Fibroblast of peridontal ligament (primary cell): ENCODE data around the gene ESAM.

ENCODE experiments used
- DNase-seq: peaks from one replicate; pipeline ENCODE4 v3.0.0-alpha.2; 2010; ENCODE audit errors: extremely low read depth

ESAM gene

DNA sequence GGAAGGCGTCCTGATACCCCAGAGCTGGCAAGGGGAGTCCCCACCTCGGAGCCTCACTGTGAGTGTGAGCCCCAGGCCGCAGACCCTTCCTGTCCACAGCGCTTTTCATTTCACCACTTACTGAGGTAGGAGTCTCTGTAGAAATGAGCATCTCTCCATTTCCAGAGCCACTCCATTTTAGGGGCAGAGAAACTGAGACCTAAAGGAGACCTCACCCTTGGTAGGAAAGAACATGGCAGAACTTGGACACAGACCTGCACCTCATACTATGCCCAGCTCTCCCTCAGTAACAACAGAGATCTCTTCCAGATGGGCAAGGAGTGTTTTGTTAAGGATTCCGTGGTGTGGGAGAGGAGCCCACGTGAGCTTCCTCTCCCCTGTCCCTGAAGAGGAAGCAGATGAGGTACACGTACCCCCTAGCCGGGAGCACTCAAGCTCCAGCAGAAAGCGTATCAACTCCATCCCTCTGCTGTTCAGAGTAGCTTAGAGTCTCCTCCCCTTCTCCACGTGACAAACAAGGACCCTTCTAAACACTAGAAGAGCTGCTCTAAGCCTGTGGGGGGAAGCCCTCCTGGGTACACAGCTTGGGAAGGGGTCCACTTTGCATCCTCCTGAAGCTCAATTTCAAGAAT is 9.5 kb downstream of the ESAM start:
- no peak for DNase-seq

DNA sequence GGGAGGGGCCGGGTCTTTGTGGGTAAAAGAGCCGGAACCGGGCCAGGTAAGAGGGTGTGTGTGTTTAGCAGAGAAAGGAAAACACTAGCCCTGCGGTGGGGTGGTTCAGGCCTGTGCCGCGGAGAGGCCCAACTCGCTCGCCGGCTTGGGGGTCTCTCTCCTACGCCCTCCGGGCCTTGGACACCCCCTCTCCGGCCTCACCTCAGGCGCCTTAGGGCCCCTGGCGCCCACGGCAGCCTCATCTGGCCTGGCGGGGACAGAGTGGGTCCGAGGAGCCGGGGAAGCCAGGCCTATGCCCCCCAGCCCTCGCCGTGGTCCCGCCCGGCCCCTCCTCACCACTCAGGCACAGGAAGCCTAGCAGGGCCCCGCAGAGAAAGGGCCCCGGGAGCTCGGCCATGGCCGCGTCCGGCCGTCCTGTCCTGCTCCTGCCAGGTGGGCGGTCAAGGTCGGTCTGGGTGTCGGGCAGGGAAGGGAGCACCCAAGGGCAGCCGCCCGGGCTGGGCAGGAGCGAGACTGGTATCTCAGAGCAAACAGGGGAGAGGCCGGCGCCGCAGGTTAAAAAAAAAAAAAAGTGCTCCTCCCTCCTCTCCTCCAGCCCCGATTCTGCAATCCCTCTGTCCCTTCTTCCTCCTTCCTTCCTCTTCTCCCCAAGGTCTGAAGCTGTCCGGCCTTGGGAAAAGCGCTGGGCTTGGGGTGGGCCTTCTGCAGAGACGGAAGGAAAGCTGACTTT is 10.2 kb downstream of the ESAM start, which contains the start of gene VSIG2:
Gene VSIG2 (minus strand): TSS at position 515 of the 730 bp plus-strand sequence. CDS start 118 bp downstream, at position 397.
- no peak for DNase-seq

DNA sequence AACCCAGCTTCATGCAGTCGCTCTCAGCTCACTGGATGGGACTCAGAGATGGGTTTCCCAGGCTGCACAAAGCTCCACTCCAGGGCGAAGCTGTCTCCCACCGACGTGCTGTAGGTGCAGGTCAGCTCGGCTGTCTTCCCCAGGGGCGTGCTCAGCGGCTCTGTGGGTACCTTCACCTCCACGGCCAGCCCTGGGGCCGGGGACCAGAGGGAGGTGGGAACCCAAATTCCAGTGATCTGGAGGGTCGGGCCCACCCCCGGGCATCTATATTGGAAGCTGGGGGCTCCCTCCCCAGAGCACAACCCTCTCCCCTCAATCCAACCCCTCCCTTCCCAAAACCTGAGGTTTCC is 10.7 kb downstream of the ESAM start:
- DNase-seq, result no peak

DNA sequence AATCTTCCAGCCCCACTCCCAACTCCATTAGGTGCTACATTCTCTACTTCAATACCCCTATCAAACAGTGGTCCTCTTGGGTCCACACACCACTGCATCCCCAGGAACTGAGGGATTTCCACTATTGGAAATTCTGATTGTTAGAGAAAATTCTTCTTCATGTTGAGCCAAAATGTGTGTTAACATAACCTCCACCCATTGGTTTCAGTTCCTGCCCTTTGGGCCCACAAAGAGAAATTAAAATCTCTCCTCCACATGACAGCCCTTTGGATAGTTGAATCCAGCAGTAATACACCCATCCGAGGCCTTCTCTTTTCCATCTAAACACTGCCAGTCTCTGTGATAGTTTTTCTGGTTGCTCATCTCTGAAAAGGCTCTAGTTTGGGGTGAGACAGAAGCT is 12.2 kb downstream of the ESAM start:
- no peak for DNase-seq

DNA sequence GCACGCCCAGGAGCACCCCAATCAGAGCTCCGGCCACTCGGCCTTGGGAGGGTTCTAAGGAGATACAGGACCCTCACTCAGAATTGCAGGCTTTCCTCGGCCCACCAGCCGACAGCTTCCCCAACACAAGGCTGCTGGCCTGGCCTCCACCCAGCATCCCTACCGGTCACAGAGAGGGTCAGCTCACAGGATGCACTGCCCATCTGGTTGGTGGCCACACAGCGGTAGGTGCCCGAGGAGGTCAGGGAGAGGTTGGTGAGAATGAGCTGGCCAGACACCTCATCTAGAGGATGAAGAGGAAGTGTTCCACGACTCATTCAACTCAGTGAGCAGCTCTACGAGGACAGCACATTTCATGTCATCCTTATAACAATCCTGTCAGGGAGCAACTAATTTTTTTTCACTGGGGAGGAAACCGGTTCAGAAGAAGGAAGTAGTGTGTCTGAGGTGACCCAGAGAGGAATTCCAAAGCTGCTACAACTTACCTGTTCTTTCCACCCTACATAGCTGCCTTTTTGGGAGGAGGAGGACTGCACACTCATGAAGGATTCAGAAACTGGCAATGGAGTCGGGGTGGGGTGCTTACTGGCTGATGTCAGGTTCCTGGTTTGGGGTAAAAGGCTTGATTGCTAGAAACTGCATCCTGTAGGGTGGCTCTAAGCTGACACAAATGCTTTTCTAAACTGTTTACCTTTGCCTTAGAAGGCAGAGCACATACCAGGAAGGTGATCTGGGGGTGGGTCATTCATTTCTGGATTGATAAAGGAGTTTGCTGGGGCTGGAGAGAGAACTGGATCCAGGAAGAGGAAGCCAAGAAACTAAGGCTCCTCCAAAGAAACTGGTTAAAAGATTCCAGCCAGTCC is 13.4 kb downstream of the ESAM start:
- no peak for DNase-seq

GRCh38 chr11:124748100-124748418 is 14.0 kb downstream of the ESAM start:
- no peak for DNase-seq

DNA sequence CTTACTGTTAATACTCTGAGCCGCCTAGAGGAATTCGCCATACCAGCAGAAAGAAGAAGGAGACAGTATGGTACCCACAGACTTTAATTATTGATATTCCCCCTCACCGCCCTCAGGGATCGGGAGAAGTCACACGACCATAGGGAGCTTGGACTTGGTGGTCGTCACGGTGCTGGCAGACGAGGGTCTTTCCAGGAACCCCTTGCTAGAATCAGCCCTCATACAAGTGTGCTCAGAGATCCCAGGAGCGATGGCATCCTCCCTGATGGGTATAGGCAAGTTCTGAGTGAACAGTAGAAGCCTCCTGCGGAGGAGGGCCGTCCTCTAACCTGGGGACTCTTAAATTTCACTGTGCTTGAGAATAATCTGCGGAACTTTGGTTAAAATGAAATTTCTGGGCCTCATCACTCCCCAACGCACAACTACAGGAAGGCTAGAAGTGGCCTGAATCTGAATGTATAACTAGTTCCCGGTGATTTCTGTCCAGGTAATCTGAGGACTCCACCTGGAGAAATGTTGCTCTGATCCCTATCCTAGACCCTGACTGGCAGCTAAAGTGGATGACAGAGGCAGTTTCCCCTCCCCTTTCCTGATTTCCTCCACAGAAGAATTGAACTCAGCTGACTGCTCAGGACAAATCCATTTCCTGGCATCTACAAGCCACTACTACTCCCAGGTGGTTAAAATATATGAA is 14.5 kb downstream of the ESAM start:
- DNase-seq, result no peak

GRCh38 chr11:124746621-124747243 is 15.4 kb downstream of the ESAM start:
- DNase-seq, result peak; percentile 44

DNA sequence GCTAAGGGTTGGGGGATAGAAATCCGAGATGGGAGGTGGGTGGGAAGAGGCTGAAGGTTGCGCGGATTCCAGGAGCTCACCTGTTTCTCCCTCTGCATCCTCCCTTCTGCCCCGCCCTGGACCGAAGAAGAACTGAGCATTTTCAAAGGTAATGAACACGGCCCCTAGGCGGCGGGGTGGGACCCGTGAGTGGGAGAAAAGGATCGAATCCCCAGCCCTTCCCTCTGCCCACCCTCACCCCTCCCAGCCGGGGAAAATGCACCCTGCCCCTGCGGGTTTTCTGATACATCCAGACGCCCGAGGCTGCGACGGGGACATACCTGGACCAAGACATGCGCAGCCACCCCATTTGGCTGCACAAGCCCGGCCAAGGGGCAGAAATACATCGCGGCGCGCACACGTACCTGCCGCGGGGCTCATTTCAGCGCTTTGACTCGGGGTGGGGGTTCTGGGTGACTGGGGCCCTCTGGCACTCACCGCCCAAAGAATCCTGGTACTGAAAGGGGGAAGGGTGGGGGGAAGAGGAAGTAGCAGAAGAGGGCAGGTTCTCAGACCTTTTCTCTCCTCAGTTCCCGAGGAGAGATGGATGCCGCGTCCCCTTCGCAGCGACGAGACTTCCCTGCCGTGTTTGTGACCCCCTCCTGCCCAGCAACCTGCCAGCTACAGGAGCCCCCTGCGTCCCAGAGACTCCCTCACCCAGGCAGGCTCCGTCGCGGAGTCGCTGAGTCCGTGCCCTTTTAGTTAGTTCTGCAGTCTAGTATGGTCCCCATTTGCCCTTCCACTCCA is 16.1 kb downstream of the ESAM start:
- no peak for DNase-seq

GRCh38 chr11:124745270-124745834 is 16.7 kb downstream of the ESAM start:
- no peak for DNase-seq

DNA sequence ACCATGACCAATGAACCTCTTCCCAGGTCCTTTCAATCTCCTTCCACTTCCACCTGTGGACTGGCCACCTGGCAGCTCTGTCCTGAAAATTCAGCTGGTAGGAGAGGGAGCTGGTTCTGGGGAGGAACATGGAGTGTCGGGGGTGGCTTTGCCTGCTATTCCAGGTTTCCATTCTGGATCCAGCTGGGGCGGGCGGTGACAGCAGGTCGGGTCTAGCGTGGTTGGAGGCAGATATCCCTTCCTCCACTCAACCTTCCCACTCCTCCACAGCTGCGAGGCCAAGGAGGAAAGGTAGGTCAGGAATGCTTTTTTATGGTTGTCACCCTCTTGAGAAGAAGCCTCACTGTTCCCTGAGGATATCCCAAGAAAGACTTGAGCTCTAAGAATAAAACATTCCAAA is 19.0 kb downstream of the ESAM start:
- DNase-seq, result no peak

DNA sequence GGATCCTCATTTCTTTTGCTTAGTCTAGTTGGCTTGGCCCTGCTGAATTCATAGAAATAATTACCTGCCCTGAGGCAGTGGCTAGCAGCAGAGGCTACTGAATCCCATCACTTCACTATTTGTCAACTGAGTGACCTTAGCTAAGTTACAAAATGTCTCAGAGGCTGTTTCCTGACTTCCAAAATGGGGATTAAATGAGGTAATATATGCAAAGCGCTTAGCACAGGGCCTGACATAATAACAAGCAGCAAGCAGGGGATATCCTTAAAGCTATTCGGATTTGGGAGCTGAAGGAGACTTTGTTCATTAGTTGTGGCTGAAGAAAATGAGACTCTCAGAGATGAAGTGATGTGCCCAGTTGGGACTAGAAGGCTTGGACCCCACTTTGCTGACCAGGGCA is 19.5 kb downstream of the ESAM start:
- DNase-seq, result no peak

GRCh38 chr11:124740277-124740882 is 21.7 kb downstream of the ESAM start:
- DNase-seq, result no peak

DNA sequence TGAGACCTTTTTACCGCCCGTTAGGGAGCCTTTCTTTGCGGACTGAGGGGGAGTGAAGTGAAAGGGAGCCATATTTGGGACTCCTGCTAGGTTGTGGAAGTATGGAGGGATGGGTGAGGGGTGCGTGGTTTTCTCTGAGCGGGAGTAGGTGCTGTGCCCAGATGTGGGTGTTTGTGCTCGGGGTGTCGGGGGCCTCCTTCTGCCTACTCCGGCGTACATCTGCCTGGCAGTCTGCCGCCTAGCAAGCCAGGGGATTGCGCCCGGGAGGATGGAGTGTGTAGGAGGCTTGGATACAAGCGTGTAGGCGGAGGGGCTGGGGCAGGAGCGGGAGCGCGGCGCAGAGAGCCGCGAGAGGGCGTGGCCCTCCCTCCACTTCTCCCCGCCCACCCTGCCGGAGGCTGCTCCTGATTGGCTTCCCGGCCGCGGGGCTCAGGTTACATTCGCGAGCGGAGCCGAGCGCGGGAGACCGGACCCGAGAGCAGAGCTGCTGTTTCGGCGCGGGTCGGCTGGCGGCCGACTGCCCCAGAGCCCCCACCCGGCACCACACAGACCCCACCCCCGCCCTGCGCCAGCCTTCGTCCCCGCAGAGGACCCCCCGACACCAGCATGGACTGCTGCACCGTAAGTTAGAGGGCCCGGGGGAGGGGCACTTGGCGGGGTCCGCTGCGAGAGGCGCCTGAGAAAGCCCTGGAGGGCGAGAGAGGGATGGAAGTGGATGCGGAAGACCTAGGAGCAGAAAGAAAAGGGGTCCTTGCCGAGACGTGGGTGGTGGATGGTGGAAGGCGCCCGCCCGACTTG is 22.4 kb downstream of the ESAM start, which contains the start of gene NRGN:
Gene NRGN (plus strand): TSS at position 464 of the 798 bp plus-strand sequence. CDS start 143 bp downstream, at position 607.
- DNase-seq, result peak; percentile 66

GRCh38 chr11:124738713-124739478 is 23.2 kb downstream of the ESAM start:
- DNase-seq, result no peak

- no peak for DNase-seq
These were observed 24.3 kb downstream of the ESAM start for GRCh38 chr11:124737638-124738305.

- DNase-seq, result no peak
These were observed 25.4 kb downstream of the ESAM start for GRCh38 chr11:124736736-124737135.

GRCh38 chr11:124732230-124732629 is 29.9 kb downstream of the ESAM start:
- no peak for DNase-seq
